Muscle layer of duodenum (tissue), 2 donors: Measurements from ENCODE around the gene RHOT2.

Experiments used
- H3K27ac ChIP-seq: one replicate; pipeline ENCODE4 v1.7.0; 2013; ENCODE audit warnings: mild to moderate bottlenecking, low read length
- H3K27me3 ChIP-seq: one replicate; pipeline ENCODE4 v1.7.0; 2013; ENCODE audit warnings: low read depth, mild to moderate bottlenecking, control low read depth, low read length
- H3K36me3 ChIP-seq, 2 donors: one replicate each; pipeline ENCODE4 v1.7.0; 2013; ENCODE audit warnings: low read length in 2 of 2, control low read depth in 1 of 2, mild to moderate bottlenecking in 1 of 2; ENCODE audit not compliant: insufficient read depth in 2 of 2, control insufficient read depth in 1 of 2
- H3K4me1 ChIP-seq, 2 donors: one replicate each; pipeline ENCODE4 v1.7.0; 2013; ENCODE audit warnings: low read length in 2 of 2, mild to moderate bottlenecking in 2 of 2, control low read depth in 1 of 2, moderate library complexity in 1 of 2; ENCODE audit not compliant: insufficient read depth in 2 of 2, control insufficient read depth in 1 of 2
- H3K4me3 ChIP-seq, 2 donors: one replicate each; pipeline ENCODE4 v1.7.0; 2013; ENCODE audit warnings: low read length in 2 of 2, low read depth in 1 of 2, mild to moderate bottlenecking in 1 of 2
- H3K9me3 ChIP-seq, 2 donors: one replicate each; pipeline ENCODE4 v1.7.0; 2013; ENCODE audit warnings: low read length in 2 of 2, control low read depth in 1 of 2, mild to moderate bottlenecking in 1 of 2; ENCODE audit not compliant: control insufficient read depth in 1 of 2
- donor health status: healthy.

RHOT2 gene

GRCh38 chr16:680967-681745 is 13.2 kb downstream of the RHOT2 start:
- no peak overlapping the region for H3K27ac ChIP-seq
- H3K4me3 ChIP-seq = peak overlapping the region; percentile 68 to 85
- H3K4me1 ChIP-seq = peaks cover 7 to 50% of the 10 kb centered on the region in 2 donors
- H3K36me3 ChIP-seq = peaks cover 5 to 19% of the 10 kb centered on the region in 2 donors
- no peaks in the 10 kb centered on the region for H3K9me3 ChIP-seq
- H3K27me3 ChIP-seq = no peaks in the 10 kb centered on the region

- H3K9me3 ChIP-seq = no peaks in the 10 kb centered on the region
- no peaks in the 10 kb centered on the region for H3K27me3 ChIP-seq
- no peak overlapping the region for H3K27ac ChIP-seq
- H3K4me3 ChIP-seq = peak overlapping the region in 1 of 2 donors; percentile 85
- peaks cover 7 to 50% of the 10 kb centered on the region in 2 donors for H3K4me1 ChIP-seq
- peaks cover 5 to 27% of the 10 kb centered on the region in 2 donors for H3K36me3 ChIP-seq
Observed at GRCh38 chr16:681746-682427, 14.0 kb downstream of the RHOT2 start.

DNA sequence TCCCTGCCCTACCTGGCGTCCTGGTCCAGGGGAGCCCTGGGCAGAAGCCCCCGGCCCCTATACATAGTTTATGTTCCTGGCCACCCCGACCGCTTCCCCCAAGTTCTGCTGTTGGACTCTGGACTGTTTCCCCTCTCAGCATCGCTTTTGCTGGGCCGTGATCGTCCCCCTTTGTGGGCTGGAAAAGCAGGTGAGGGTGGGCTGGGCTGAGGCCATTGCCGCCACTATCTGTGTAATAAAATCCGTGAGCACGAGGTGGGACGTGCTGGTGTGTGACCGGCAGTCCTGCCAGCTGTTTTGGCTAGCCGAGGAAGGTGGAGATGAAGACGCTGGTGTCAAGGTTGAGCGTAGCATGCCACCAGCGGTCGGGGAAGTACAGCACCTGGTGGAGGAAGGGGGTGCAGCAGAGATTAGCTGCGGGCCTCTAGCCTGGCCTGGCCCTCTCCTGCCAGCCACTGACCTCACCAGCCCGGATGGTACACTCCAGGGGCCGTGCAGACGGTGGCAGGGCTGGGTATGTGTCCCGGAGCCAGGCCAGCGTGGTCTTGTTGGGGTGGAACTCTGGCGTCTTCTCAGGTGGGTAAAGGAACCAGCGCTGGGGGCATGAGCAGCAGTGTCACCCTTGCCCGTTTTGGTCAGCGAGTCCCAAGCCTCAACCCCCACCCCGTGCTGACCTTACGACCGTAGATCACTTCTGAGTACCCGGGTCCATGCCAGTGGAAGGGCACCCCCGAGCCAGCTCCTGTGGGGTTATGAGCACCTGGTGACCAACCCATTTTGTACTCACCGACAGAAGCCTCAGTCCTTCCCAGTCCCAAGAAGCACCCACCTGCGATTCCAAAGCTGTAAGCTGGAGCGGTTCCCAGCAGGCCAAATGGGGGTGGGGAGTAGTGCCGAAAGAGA is 14.8 kb downstream of the RHOT2 start:
- Histone ChIP-seq H3K27me3 (no peaks in the 10 kb centered on the region), H3K4me1 (peaks cover 7 to 50% of the 10 kb centered on the region in 2 donors), H3K36me3 (peaks cover 5 to 34% of the 10 kb centered on the region in 2 donors), H3K9me3 (no peaks in the 10 kb centered on the region), H3K4me3 (no peak overlapping the region), H3K27ac (no peak overlapping the region)

DNA sequence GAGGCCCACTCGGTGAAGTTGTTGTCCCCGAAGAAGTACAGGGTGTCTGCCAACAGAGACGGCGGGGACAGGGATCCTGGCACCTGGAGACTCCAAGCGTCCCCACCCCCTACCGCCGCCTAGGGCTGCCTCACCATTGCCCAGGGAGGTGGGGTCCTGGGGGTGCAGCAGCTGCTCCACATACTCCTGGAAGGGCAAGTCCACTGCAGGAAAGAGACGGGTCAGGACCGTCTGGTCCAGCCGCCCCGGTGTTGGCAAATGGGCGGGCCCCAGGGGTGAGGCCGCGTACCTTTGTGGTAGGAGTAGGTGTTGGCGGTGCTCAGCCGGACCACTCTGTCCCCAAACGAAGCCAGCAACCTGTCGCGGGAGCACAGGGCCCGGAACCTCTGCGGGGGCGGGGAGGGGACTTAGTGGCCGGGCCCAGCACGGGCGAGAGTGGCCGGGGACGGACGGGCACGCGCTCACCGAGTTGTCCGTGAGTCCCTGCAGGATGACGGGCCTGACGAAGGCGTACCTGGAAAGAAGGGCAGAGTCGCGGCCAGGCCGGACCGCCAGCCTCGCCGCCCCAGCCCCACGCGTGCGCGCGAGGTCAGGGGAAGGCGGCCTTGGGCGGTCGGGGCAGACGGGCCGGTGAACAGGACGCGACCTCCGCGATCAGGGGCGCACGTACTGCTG is 15.6 kb downstream of the RHOT2 start:
- Histone ChIP-seq H3K4me3 (peak overlapping the region; percentile 33 to 82), H3K9me3 (no peaks in the 10 kb centered on the region), H3K27ac (no peak overlapping the region), H3K4me1 (peaks cover 7 to 51% of the 10 kb centered on the region in 2 donors), H3K36me3 (peaks cover 5 to 36% of the 10 kb centered on the region in 2 donors), H3K27me3 (no peaks in the 10 kb centered on the region)

DNA sequence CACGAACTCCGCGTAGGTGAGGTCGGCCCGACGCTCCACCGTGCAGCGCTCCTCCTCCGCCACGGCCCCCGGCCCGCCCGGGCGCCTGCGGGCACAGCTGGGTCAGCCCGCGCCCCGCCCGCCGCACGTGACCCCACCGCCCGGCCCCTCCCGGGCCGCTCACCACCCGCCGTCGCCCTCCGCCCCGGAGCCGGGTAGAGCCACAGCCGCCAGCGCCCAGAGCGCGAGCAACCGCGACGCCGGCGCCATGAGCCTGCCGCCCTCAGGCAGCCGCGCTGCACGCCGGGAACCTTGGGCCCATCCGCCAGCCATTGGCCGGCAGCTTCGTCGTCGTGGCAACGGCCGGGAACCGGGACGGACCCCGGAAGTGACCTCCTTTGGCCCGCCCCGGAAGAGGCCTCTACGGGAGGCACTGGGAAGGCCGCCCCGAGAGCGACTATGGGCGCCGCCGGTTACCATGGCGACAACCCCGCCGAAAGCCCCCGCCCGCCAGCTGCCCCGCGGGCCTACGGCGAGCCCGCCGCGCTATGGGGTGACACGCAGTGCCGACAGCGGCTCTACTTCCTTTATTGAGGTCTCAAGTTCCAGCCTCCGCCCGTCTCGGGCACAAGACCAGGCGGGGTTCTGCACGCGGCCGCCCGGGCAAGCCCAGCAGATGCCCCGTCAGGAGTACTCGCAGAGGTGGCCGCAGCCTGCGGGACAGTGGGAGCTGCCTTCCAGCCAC is 16.3 kb downstream of the RHOT2 start, which contains the start of gene JMJD8:
Gene JMJD8 (minus strand): TSS at position 264 of the 724 bp plus-strand sequence. CDS start 15 bp downstream, at position 249.
- Histone ChIP-seq H3K9me3 (no peaks in the 10 kb centered on the region), H3K36me3 (peaks cover 5 to 36% of the 10 kb centered on the region in 2 donors), H3K4me3 (peak within 1 kb of the TSS; percentile 48 to 82), H3K27me3 (no peaks in the 10 kb centered on the region), H3K4me1 (peaks cover 8 to 55% of the 10 kb centered on the region in 2 donors), H3K27ac (no peak within 1 kb of the TSS)

DNA sequence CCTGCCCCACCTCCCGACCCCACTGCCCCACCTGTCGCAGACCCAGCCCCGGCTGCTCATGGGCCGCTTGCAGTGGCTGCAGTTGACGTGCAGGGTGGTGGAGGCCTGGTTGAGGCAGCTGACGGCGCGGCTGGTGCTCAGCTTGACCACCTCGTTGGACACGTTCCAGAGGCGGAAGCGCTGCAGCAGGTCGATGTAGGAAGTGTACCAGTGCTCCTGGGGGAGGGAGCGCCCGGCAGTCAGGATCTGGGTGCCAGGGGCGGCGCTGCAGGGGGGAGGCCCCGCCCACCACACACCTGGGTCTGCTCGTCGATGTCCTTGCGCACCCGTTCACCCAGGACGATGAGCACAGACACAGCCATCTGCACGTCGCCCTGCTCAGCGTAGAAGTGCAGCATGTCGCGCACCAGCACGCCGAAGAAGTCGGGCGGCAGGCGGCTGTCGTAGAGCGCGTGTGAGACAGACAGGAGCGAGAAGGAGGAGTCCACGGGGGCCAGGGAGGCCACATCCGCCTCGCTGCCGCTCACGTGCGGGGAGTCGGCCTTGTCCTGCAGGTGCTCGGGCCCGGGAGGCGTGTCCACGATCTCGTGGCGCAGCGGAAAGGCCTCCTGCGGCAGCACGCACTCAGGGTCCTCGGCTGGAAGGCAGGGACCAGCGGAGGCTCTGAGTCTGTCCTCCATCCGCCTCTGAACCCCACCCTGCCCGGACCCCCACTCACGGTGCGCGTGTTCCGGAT is 17.2 kb downstream of the RHOT2 start:
- no peaks in the 10 kb centered on the region for H3K27me3 ChIP-seq
- H3K4me1 ChIP-seq = peaks cover 14 to 59% of the 10 kb centered on the region in 2 donors
- peak overlapping the region in 1 of 2 donors; percentile 82 for H3K4me3 ChIP-seq
- H3K36me3 ChIP-seq = peaks cover 5 to 36% of the 10 kb centered on the region in 2 donors
- H3K9me3 ChIP-seq = no peaks in the 10 kb centered on the region
- no peak overlapping the region for H3K27ac ChIP-seq

DNA sequence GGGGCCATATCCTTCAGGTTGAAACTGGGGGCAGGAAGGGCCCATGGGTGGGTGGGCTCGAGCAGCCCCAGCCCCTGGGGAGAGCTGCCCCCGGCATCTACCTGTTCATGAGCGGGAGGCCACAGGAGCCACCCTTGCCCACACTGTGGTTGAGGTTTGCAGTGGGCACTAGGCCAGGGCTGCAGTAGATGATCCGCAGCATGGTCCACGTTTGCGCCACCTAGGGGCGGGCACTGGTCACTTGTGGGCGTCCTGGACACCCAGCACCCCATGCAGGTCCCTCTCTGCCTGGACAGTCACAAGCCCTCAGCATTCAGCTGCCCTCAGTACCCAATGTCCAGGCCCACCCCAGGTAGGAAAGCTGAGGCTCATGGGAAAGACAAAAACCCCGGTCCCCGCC is 18.0 kb downstream of the RHOT2 start:
- H3K27ac ChIP-seq = no peak overlapping the region
- peaks cover 5 to 36% of the 10 kb centered on the region in 2 donors for H3K36me3 ChIP-seq
- H3K27me3 ChIP-seq = no peaks in the 10 kb centered on the region
- H3K4me3 ChIP-seq = no peak overlapping the region
- H3K9me3 ChIP-seq = no peaks in the 10 kb centered on the region
- peaks cover 14 to 63% of the 10 kb centered on the region in 2 donors for H3K4me1 ChIP-seq

DNA sequence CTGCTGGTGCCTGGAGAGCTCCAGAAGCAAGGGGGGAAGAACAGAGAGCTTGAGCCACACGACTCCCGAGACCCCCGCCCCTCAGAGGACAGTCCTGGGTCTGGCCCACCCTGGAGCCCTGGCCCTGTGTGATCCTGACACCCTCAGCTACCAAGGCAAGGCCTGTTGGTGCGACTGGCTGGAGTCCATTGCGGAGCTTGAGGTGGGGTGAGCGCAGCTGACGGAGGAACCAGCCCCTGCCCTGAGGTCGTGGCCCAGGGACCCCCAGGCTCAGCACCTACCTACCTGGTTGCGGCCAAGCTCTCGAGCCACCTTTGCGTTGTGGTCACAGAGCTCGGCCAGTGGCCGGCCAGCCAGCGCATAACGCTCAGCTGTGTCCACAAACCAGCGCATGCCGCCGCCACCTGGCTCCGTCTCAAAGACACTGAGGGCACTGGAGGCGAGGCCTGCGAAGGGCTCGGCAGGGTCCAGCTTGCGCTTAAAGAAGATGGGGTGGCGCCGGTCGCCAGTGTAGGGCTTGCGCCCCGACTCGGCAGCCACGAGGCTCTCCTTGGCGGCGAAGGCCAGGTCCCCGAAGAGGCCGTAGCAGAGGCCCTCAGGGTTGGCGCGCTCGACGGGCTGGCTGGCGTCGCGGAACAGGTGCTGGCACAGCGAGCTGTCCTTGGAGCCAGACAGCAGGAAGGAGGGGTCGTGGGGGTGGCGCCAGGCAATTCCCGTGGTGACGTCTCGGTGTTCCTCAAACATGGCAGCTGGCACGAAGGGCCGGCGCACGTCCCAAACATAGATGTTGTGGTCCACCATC is 18.7 kb downstream of the RHOT2 start:
- Histone ChIP-seq H3K27ac (no peak overlapping the region), H3K4me3 (no peak overlapping the region), H3K4me1 (peaks cover 8 to 57% of the 10 kb centered on the region in 2 donors), H3K9me3 (no peaks in the 10 kb centered on the region), H3K27me3 (no peaks in the 10 kb centered on the region), H3K36me3 (peaks cover 5 to 33% of the 10 kb centered on the region in 2 donors)

DNA sequence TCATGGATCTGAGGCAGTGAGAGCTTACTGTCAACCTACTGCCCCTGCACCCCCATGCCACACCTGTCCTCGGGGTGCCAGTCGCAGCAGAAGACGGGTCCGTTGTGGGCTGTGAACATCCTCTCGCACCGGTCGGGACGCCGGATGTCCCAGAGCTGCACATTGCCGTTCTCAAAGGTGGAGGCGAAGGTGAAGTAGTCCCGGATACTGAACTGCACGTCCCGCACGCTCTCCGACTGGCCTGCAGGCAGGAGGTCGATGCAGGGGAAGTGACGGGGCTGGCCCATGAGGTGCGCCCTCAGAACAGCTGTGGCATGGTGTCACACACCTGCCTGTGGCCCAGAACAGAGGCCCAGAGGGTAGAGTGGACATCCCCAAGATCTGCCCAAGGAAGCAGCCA is 19.6 kb downstream of the RHOT2 start:
- Histone ChIP-seq H3K4me3 (no peak overlapping the region), H3K4me1 (peaks cover 7 to 49% of the 10 kb centered on the region in 2 donors), H3K9me3 (no peaks in the 10 kb centered on the region), H3K36me3 (peaks cover 2 to 24% of the 10 kb centered on the region in 2 donors), H3K27ac (no peak overlapping the region), H3K27me3 (peaks cover under 1% of the 10 kb centered on the region)
